Measurements from ENCODE around the gene SLC25A12.

DNA sequence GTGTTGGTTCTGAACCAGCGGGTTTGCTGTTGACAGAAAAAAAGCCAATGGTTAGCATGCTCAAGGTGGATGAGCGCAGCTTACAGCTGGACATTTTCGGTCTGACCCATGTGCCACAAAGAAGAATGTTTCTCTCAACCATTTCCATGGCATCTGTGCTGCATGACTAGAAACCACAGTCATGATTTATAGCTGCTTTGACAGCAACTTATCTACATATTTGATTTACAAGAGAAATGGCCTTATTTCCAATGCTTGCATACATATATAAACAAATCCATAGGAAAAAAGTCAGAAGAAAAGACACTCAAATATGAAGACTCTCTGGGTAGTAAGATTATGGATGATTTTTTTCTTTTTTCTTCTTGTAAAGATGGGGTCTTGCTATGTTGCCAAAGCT lies 108.6 kb downstream of the SLC25A12 start:
- TF ChIP-seq SREBF2 (IDR thresholded peaks at IDR 0.05) = no peak
- TF ChIP-seq NFE2L2 (conservative IDR thresholded peaks at IDR 0.05; ENCODE audit: low read length) = no peak
- no peak for TF ChIP-seq MAZ (IDR thresholded peaks at IDR 0.05; ENCODE audit: borderline replicate concordance, low read depth, low read length)
- TF ChIP-seq, protein P1, sequence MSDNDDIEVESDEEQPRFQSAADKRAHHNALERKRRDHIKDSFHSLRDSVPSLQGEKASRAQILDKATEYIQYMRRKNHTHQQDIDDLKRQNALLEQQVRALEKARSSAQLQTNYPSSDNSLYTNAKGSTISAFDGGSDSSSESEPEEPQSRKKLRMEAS (IDR thresholded peaks at IDR 0.05) = no peak
- TF ChIP-seq, protein P2, sequence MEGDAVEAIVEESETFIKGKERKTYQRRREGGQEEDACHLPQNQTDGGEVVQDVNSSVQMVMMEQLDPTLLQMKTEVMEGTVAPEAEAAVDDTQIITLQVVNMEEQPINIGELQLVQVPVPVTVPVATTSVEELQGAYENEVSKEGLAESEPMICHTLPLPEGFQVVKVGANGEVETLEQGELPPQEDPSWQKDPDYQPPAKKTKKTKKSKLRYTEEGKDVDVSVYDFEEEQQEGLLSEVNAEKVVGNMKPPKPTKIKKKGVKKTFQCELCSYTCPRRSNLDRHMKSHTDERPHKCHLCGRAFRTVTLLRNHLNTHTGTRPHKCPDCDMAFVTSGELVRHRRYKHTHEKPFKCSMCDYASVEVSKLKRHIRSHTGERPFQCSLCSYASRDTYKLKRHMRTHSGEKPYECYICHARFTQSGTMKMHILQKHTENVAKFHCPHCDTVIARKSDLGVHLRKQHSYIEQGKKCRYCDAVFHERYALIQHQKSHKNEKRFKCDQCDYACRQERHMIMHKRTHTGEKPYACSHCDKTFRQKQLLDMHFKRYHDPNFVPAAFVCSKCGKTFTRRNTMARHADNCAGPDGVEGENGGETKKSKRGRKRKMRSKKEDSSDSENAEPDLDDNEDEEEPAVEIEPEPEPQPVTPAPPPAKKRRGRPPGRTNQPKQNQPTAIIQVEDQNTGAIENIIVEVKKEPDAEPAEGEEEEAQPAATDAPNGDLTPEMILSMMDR (IDR thresholded peaks at IDR 0.05) = no peak
- TF ChIP-seq, protein P3, sequence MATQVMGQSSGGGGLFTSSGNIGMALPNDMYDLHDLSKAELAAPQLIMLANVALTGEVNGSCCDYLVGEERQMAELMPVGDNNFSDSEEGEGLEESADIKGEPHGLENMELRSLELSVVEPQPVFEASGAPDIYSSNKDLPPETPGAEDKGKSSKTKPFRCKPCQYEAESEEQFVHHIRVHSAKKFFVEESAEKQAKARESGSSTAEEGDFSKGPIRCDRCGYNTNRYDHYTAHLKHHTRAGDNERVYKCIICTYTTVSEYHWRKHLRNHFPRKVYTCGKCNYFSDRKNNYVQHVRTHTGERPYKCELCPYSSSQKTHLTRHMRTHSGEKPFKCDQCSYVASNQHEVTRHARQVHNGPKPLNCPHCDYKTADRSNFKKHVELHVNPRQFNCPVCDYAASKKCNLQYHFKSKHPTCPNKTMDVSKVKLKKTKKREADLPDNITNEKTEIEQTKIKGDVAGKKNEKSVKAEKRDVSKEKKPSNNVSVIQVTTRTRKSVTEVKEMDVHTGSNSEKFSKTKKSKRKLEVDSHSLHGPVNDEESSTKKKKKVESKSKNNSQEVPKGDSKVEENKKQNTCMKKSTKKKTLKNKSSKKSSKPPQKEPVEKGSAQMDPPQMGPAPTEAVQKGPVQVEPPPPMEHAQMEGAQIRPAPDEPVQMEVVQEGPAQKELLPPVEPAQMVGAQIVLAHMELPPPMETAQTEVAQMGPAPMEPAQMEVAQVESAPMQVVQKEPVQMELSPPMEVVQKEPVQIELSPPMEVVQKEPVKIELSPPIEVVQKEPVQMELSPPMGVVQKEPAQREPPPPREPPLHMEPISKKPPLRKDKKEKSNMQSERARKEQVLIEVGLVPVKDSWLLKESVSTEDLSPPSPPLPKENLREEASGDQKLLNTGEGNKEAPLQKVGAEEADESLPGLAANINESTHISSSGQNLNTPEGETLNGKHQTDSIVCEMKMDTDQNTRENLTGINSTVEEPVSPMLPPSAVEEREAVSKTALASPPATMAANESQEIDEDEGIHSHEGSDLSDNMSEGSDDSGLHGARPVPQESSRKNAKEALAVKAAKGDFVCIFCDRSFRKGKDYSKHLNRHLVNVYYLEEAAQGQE (IDR thresholded peaks at IDR 0.05) = no peak
- TF ChIP-seq EP300 (IDR thresholded peaks at IDR 0.05) = no peak
- TF ChIP-seq POLR2A (IDR thresholded peaks at IDR 0.05; ENCODE audit: low read length) = no peak
- no peak for TF ChIP-seq HEYL (CRISPR knock-in tag; IDR thresholded peaks at IDR 0.05)
- TF ChIP-seq, protein P4, sequence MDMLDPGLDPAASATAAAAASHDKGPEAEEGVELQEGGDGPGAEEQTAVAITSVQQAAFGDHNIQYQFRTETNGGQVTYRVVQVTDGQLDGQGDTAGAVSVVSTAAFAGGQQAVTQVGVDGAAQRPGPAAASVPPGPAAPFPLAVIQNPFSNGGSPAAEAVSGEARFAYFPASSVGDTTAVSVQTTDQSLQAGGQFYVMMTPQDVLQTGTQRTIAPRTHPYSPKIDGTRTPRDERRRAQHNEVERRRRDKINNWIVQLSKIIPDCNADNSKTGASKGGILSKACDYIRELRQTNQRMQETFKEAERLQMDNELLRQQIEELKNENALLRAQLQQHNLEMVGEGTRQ (IDR thresholded peaks at IDR 0.05) = no peak
- no peak for TF ChIP-seq MAFK (IDR thresholded peaks at IDR 0.05; ENCODE audit: partially characterized antibody)
- no peak for TF ChIP-seq CHD2 (IDR thresholded peaks at IDR 0.05; ENCODE audit: low read length, partially characterized antibody)
- TF ChIP-seq, protein P5, sequence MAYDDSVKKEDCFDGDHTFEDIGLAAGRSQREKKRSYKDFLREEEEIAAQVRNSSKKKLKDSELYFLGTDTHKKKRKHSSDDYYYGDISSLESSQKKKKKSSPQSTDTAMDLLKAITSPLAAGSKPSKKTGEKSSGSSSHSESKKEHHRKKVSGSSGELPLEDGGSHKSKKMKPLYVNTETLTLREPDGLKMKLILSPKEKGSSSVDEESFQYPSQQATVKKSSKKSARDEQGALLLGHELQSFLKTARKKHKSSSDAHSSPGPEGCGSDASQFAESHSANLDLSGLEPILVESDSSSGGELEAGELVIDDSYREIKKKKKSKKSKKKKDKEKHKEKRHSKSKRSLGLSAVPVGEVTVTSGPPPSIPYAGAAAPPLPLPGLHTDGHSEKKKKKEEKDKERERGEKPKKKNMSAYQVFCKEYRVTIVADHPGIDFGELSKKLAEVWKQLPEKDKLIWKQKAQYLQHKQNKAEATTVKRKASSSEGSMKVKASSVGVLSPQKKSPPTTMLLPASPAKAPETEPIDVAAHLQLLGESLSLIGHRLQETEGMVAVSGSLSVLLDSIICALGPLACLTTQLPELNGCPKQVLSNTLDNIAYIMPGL (CRISPR knock-in tag; IDR thresholded peaks at IDR 0.05; ENCODE audit: borderline replicate concordance) = no peak
- TF ChIP-seq, protein P6, sequence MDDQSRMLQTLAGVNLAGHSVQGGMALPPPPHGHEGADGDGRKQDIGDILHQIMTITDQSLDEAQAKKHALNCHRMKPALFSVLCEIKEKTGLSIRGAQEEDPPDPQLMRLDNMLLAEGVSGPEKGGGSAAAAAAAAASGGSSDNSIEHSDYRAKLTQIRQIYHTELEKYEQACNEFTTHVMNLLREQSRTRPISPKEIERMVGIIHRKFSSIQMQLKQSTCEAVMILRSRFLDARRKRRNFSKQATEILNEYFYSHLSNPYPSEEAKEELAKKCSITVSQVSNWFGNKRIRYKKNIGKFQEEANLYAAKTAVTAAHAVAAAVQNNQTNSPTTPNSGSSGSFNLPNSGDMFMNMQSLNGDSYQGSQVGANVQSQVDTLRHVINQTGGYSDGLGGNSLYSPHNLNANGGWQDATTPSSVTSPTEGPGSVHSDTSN (IDR thresholded peaks at IDR 0.05) = no peak
